GM10266 (cell line): Measurements from ENCODE around the gene ATRNL1.
"Not testable (repeated sequence)": the region's sequence is repeated elsewhere in the genome, so short reads cannot be mapped to it uniquely, and the experiment has no call there.

Experiments used
- DNase-seq: peaks from one replicate; pipeline ENCODE4 v3.0.0; 2012; ENCODE audit errors: extremely low spot score
- CTCF ChIP-seq: IDR thresholded peaks from 2 replicates; pipeline ENCODE4 v1.5.1; 2012; ENCODE audit warnings: mild to moderate bottlenecking, low read depth; ENCODE audit not compliant: control insufficient read depth, insufficient read depth; ENCODE audit errors: missing control alignments

Gene ATRNL1

GRCh38 chr10:115355162-115355760 lies 262.1 kb downstream of the ATRNL1 start:
- peak; percentile 39 for DNase-seq
- peak; percentile 66 for TF ChIP-seq CTCF

DNA sequence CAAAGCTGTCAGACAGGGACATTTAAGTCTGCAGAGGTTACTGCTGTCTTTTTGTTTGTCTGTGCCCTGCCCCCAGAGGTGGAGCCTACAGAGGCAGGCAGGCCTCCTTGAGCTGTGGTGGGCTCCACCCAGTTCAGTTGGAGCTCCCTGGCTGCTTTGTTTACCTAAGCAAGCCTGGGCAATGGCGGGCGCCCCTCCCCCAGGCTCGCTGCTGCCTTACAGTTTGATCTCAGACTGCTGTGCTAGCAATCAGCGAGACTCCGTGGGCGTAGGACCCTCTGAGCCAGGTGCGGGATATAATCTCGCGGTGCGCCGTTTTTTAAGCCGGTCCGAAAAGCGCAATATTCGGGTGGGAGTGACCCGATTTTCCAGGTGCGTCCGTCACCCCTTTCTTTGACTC lies 274.8 kb downstream of the ATRNL1 start:
- not testable (repeated sequence) for DNase-seq

DNA sequence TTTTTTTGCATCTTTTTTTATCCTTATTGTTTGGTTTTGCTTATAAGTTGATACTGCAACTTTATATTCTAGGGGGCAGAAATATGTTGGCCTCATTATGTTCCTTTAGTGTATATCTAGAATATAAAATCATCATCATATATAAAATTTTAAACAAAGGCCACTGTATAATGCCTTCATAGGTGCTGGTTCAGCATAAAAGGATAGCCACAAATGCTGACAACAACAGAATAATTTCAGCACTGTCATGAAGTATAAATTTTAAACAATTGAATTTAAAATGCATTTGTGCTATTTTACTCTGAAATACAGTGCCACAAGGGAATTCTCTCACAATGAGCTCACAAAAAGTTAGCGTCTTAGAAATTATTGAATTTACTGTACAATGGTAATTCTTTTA lies 285.9 kb downstream of the ATRNL1 start:
- DNase-seq: no peak
- no peak for TF ChIP-seq CTCF

DNA sequence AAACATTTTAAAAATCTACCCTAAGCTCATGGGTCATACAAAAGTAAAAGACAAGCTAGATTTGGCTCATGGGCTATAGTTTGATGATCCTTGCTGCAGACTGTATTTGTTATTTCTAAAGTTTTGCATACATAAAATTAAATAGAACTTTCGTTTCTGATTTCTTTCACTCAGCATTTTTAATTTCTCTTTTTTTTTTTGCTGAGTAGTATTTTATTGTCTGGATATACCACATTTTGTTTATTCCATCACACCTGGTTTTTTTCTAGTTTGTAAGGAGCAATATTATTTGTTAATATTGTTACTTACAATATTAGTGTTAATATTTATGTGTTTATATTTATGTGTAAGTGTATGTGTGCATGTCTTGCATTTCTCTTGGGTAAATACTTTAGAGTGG lies 291.5 kb downstream of the ATRNL1 start:
- TF ChIP-seq CTCF: no peak
- no peak for DNase-seq

DNA sequence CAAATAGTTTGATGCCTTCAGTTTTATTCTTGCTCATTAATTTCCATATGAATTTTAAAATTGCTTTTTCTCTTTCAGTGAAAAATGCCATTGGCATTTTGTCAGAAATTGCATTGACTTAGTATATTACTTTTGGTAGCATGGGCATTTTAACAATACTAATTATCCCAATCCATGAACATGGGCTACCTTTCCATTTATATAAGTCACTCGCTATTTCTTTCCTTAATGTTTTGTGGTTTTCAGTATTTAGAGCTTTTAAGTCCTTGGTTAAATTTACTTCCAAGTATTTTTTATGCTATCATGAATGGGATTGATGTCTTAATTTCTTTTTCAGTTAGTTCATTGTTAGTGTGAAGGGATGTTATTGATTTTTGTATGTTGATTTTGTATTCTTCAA lies 297.4 kb downstream of the ATRNL1 start:
- no peak for TF ChIP-seq CTCF
- no peak for DNase-seq

DNA sequence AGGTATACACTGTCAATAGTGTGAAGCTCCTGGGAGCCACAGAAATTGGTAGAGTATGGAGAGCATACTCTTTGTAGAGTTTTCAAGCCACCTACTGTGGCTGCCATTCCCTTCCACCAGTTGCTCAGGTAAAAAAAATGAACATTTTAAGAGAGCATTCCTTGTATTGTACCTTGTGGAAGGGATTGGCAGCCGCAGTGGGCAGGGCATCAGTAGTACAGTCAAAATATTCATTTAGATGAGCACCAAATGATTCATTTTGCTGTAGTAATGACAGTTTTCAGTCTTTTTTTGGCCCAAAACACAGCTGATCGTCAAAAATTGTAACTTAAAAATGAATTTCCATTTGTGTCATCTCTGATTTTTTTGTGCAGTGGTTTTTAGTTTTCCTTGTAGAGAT lies 304.9 kb downstream of the ATRNL1 start:
- TF ChIP-seq CTCF: no peak
- DNase-seq: no peak

DNA sequence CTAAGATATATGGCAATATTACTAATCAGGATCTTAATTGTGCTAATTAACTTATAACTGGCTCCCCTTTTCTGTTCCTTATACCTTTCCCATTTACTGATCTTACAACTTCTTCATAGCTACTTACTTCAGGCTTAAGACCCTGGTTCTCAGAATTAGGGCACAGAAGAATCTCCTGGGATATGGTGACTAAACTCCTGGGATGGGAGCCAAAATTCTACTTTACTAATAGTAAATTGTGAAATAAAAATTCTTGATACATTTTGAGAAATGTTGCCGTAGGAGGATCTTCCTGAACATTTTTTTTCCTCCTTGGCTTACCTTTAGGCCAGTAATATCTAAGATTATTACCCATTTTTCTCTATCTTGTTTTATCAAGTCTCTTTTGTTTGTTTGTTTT lies 309.5 kb downstream of the ATRNL1 start:
- TF ChIP-seq CTCF: no peak
- DNase-seq: no peak

- not testable (repeated sequence) for DNase-seq
These were observed 312.7 kb downstream of the ATRNL1 start for GRCh38 chr10:115405838-115406237.
